ENCODE results near the gene CYP1A2.
A peak's percentile ranks its signal among the peaks of the same experiment; 100 is the strongest.

- TF ChIP-seq CTCF (conservative IDR thresholded peaks at IDR 0.05; ENCODE audit: low read length) (0 out of 2 replicates have a peak, but pooled peaks have one; percentile 14), EZH2phosphoT487 (IDR thresholded peaks at IDR 0.05; ENCODE audit: borderline replicate concordance, low read depth, low read length) (no peak)
Measured at GRCh38 chr15:74785194-74786032, 36.8 kb downstream of the CYP1A2 start.

Data from OCI-LY7 (cell line).